ENCODE data around the gene GPR37. TPM values are rescaled to one million over a fixed set of nuclear protein-coding genes. Genes with fewer than 3 reads are reported as not detected.

Gene GPR37
- total RNA-seq, 8 experiments from 2014 or later, result 0.24 to 23.3 (median 1.3) TPM

DNA sequence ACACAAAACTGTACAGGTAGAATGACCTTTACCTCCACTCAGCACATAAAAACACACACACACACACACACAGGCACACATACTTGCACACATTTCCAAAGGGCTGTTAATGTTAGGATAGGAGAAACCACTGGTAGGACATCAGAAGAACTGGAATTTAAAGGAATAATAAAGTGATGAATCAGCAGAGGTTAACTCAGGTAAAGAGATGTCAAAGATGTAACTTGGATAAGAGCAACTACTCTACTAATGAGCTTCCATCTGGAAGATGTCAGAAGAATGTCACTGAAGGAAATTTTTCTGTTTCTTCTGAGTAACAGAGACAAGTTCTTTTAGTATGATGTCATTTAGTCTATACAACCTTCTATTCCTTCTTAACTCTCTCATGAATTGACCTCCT, 26.4 kb upstream of the GPR37 start:
- in situ Hi-C loops (cut with MboI; ENCODE audit: low pct_unique_long_range_greater_than_20kb in 2 of 9, low sequenced_read_pairs in 9 of 9, unreplicated experiment in 9 of 9), result loop anchor here in 6 of 9 experiments (25.0 kb wide), 1 partner anchor 630 kb away; no protein-coding TSS in a partner anchor
- H3K4me3 ChIP-seq, result no peak overlapping the region
- no peak overlapping the region for H3K27ac ChIP-seq
- no peak for ATAC-seq (replicated peaks in 6 of 8)
- no peaks in the 10 kb centered on the region for H3K4me1 ChIP-seq (replicated peaks in 1 of 2)

DNA sequence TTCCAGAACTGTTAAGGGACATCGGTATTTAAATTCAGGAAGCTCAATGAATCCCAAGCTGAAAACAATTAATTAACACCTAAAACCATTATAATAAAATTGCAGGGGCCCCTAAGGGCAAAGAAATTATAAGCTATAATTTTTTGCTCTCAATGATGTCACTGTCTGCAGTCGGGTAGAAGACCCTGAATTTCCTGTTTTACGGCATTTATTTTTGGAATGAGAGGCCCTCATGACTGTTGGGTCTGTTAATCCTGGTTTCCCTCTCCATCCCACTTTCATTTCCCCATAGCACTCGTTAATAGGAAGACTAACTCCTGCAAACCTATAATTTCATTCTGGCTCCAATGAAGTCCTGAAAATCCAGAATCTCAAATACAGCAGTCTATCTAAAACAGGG, 25.8 kb upstream of the GPR37 start:
- no peak for ATAC-seq (replicated peaks in 6 of 8)
- in situ Hi-C loops (cut with MboI; ENCODE audit: low pct_unique_long_range_greater_than_20kb in 2 of 9, low sequenced_read_pairs in 9 of 9, unreplicated experiment in 9 of 9), result loop anchor here in 6 of 9 experiments (25.0 kb wide), 1 partner anchor 629 kb away; no protein-coding TSS in a partner anchor
- WGBS, 10 experiments, result 0 to 100% (median 88%) methylated on average over 1 to 4 of the region's 4 CpGs
- H3K4me3 ChIP-seq, result no peak overlapping the region
- no peaks in the 10 kb centered on the region for H3K4me1 ChIP-seq (replicated peaks in 1 of 2)
- H3K27ac ChIP-seq, result no peak overlapping the region

DNA sequence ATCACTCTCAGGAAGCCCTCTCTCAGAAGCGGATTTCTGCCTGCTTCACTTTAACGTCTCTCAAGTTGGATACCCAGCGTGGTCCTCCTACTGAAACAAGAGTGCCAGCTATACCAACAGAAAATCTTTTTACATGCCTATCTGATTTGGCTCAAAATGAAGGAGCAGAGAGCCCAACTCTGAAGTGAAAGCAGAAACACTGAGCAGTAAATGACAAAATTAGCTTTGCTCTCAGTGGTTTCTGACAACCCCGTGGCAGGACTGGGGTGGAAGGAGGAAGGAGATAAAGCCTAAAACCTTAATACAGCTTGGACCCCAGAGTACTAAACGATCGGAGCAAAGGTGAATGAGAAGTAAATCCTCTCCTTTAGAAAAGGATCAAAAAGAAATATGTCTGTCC, 25.1 kb upstream of the GPR37 start:
- ATAC-seq (replicated peaks in 6 of 8), result peak in 1 of 8 experiments; percentile 48
- WGBS, 10 experiments, result 0 to 100% (median 80%) methylated on average over 1 to 6 of the region's 6 CpGs; no CpG with 5 or more reads in 1 of the 10 experiments
- no peak overlapping the region for H3K4me3 ChIP-seq
- H3K27ac ChIP-seq, result no peak overlapping the region
- in situ Hi-C loops (cut with MboI; ENCODE audit: low pct_unique_long_range_greater_than_20kb in 2 of 9, low sequenced_read_pairs in 9 of 9, unreplicated experiment in 9 of 9), result loop anchor here in 6 of 9 experiments (25.0 kb wide), 1 partner anchor 628 kb away; no protein-coding TSS in a partner anchor
- H3K4me1 ChIP-seq (replicated peaks in 1 of 2), result no peaks in the 10 kb centered on the region

DNA sequence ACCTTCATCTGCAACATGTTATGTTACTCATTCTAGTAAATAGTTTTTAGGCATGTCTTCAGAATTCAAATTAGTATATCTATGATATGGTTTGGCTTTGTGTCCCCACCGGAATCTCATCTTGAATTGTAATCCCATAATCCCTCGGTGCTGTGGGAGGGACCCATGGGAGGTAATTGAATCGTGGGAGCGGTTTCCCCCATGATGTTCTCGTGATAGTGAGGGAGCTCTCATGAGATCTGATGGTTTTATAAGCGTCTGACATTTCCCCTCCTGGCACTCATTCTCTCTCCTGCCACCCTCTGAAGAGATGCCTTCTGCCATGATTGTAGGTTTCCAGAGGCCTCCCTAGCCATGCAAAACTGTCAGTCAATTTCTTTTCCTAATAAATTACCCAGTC, 20.4 kb upstream of the GPR37 start:
- WGBS, 10 experiments, result 17 to 97% (median 80%) methylated on average over 1 to 6 of the region's 6 CpGs; no CpG with 5 or more reads in 1 of the 10 experiments
- in situ Hi-C loops (cut with MboI; ENCODE audit: low pct_unique_long_range_greater_than_20kb in 2 of 9, low sequenced_read_pairs in 9 of 9, unreplicated experiment in 9 of 9), result loop anchor here in 7 of 9 experiments (10.0 to 25.0 kb wide), 2 partner anchors 624 to 631 kb away; no protein-coding TSS in a partner anchor
- H3K4me3 ChIP-seq, result no peak overlapping the region
- no peaks in the 10 kb centered on the region for H3K4me1 ChIP-seq (replicated peaks in 1 of 2)
- ATAC-seq (replicated peaks in 6 of 8), result no peak
- H3K27ac ChIP-seq, result no peak overlapping the region

DNA sequence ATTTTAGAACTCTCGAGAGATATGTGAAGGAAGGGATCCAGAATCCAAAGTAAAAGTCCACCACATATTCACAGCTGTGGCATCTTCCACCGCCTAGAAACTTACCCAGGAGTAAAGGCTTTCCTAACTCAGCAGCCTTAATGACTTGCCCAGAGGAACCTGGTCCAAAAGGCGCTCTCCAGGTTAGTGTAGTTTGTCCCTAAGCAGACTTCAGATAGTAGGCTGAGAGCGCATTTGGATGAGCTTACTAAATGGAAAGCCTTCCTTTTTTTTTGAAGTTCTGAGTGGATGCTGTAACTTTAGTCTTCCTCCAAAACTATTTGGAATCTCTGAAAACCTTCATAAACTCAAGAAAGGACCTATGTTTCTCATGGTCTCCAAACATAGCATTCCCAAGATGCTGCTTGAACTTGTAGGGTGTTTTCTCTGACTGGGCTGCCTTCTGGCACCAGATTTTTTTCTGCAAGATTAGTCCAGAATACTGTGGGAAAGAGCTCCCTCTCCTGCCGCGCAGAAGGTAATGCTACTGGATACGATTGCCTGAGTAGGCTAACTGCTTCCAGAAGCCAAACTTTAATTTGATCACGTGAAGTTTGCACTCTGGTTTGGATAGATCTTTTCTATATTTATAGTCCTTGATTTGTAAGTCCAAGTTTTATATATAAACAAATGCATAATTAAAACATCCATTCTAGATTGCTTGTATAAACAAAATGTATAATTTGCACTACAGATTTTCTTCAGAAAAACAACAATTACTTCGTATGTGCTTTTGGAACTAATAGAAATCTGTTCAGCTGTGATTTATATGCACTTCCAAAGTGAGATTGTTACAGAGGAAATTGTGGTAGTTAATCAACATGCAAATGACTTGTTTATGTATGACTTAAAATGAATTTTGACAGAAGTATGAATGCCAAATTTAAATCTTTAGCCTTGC, 19.6 kb upstream of the GPR37 start:
- in situ Hi-C loops (cut with MboI; ENCODE audit: low pct_unique_long_range_greater_than_20kb in 2 of 9, low sequenced_read_pairs in 9 of 9, unreplicated experiment in 9 of 9), result loop anchor here in 7 of 9 experiments (10.0 to 25.0 kb wide), 2 partner anchors 623 to 630 kb away; no protein-coding TSS in a partner anchor

DNA sequence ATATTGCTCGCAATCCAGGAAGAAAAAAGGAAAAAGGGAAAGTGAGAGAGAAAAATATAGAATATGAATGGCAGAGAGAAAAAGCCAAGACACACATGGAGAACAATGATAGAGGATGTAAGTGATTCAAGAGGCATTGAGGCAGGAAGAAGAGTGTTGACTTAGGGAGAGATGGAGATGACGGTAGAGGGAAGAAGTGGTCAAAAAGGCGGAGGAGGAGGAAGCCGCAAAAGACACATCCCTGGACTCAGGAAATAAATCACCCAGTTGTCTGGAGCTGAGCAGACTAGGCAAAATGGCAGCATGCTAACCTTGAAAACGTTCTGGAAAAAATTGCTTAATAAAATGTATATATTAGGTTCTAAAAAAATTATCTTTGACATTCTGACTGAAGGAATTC, 17.7 kb upstream of the GPR37 start:
- no peak overlapping the region for H3K4me3 ChIP-seq
- H3K4me1 ChIP-seq (replicated peaks in 1 of 2), result no peaks in the 10 kb centered on the region
- no peak overlapping the region for H3K27ac ChIP-seq
- in situ Hi-C loops (cut with MboI; ENCODE audit: low pct_unique_long_range_greater_than_20kb in 2 of 9, low sequenced_read_pairs in 9 of 9, unreplicated experiment in 9 of 9), result loop anchor here in 7 of 9 experiments (10.0 to 25.0 kb wide), 2 partner anchors 621 to 628 kb away; no protein-coding TSS in a partner anchor
- no peak for ATAC-seq (replicated peaks in 6 of 8)
- 45 to 100% (median 91%) methylated on average over 1 to 5 of the region's 5 CpGs for WGBS, 10 experiments

More for the DNA sequence above, 19.6 kb upstream of the GPR37 start:
- Histone ChIP-seq H3K4me1 (replicated peaks in 1 of 2) (no peaks in the 10 kb centered on the region), H3K4me3 (no peak overlapping the region), H3K27ac (no peak overlapping the region)
- WGBS, 10 experiments, result 0 to 73% (median 48%) methylated on average over 3 to 9 of the region's 9 CpGs
- peak; percentile 59 to 90 (median 70) for ATAC-seq (replicated peaks in 6 of 8)

DNA sequence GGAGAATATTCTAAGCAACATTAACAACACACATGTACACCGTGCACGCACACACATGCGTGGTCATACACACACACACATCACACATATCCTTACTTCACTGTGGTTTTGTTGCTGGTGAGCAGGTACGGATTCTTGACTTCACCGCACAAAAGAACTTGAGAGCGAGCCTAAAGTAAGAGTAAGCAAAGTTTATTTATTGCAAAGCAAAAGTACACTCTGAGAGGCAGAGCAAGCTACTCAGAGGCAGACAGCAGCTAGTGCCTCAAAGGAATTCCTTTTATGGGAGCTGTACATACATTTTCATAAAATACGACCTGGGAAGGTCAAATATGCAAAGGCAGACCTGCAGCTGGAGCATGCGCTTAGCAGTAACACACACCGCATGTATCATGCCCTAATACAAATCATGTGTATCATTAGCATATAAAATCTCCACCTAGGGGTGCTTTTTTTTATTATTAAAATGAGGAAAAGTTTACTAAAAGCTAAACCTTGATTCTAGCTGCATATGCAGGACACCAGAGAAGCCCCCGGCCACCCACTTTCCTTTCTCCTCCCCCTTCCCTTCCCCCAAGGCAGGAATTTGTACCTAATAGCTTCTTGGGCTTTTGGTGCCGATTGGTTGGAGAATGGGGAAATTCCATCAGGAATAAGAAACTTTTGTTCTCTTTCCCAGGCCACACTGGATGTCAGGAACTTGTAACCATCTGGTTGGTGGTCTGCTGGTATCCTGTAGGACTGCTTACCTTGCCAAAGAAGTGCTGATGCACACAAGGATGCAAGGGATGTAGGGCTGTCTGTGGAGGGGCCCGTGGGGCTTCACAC, 16.5 kb upstream of the GPR37 start:
- ATAC-seq (replicated peaks in 6 of 8), result peak; percentile 9 to 96 (median 56)
- H3K4me3 ChIP-seq, result no peak overlapping the region
- H3K27ac ChIP-seq, result no peak overlapping the region
- in situ Hi-C loops (cut with MboI; ENCODE audit: low pct_unique_long_range_greater_than_20kb in 2 of 9, low sequenced_read_pairs in 9 of 9, unreplicated experiment in 9 of 9), result loop anchor here in 7 of 9 experiments (10.0 to 25.0 kb wide), 2 partner anchors 620 to 627 kb away; no protein-coding TSS in a partner anchor
- no peaks in the 10 kb centered on the region for H3K4me1 ChIP-seq (replicated peaks in 1 of 2)
- 7 to 91% (median 78%) methylated on average over 1 to 8 of the region's 12 CpGs; no CpG with 5 or more reads in 1 of the 10 experiments for WGBS, 10 experiments

DNA sequence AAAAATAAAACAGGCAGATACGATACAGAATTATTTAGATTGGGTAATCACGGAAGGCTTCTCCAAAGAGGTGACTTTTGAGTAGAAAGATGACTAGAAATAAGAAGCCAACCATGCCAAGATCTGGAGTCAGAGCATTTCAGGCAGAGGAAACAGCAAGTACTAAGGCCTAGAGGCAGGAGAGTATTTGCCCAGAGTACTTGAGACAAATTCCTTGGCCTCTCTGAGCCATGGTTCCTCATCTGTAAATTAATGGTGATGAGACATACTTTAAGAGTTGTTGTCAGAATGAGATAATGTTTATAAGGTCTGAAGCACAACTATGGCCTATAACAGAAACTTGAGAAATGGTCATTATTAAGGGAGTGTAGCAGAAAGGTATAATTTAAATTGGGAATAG, 15.8 kb upstream of the GPR37 start:
- in situ Hi-C loops (cut with MboI; ENCODE audit: low pct_unique_long_range_greater_than_20kb in 2 of 9, low sequenced_read_pairs in 9 of 9, unreplicated experiment in 9 of 9), result loop anchor here in 7 of 9 experiments (10.0 to 25.0 kb wide), 2 partner anchors 619 to 627 kb away; no protein-coding TSS in a partner anchor
- Histone ChIP-seq H3K4me1 (replicated peaks in 1 of 2) (no peaks in the 10 kb centered on the region), H3K27ac (no peak overlapping the region), H3K4me3 (no peak overlapping the region)
- ATAC-seq (replicated peaks in 6 of 8), result no peak
- WGBS, 10 experiments, result 0 to 100% (median 96%) methylated on average over 1 to 2 of the region's 2 CpGs; no CpG with 5 or more reads in 2 of the 10 experiments

DNA sequence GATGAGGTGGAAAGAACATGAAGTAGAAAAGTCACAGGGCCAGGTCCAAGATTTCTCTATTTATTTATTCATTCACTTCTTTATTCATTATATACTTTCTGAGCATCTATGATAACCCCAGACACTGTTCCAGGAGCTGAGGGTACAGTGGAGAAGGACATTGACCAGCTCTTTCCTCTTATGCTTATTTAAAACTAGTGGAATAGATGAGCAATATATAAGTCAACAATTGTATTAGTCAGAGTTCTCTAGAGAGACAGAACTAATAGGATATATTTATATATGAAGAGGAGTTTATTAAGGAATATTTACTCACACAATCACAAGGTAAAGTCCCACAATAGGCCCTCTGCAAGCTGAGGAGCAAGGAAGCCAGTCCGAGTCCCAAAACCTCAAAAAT, 15.0 kb upstream of the GPR37 start:
- in situ Hi-C loops (cut with MboI; ENCODE audit: low pct_unique_long_range_greater_than_20kb in 2 of 9, low sequenced_read_pairs in 9 of 9, unreplicated experiment in 9 of 9), result loop anchor here in 7 of 9 experiments (10.0 to 25.0 kb wide), 2 partner anchors 618 to 626 kb away; no protein-coding TSS in a partner anchor
- Histone ChIP-seq H3K4me3 (no peak overlapping the region), H3K4me1 (replicated peaks in 1 of 2) (no peaks in the 10 kb centered on the region), H3K27ac (no peak overlapping the region)
- no peak for ATAC-seq (replicated peaks in 6 of 8)
- 40 to 100% (median 91%) methylated on average over 1 of the region's 1 CpG; no CpG with 5 or more reads in 5 of the 10 experiments for WGBS, 10 experiments

DNA sequence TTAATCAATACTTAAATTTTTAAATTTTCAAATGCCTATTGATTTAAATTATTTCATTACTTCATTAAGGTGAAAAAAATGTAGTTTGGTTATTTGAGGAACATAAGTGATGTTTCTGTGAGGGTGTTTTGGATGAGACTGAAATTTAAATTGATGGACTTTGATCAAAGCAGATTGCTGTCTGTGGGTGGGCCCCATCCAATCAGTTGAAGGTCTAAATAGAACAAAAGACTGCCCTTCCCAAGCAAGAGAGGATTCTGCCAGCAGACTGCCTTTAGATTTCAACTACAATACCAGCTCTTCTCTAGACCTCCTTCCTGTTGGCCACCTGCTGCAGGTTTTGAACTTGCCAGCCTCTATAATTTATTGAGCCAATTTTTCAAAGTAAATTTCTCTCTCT, 14.5 kb upstream of the GPR37 start:
- Histone ChIP-seq H3K4me1 (replicated peaks in 1 of 2) (no peaks in the 10 kb centered on the region), H3K27ac (no peak overlapping the region), H3K4me3 (no peak overlapping the region)
- in situ Hi-C loops (cut with MboI; ENCODE audit: low pct_unique_long_range_greater_than_20kb in 2 of 9, low sequenced_read_pairs in 9 of 9, unreplicated experiment in 9 of 9), result loop anchor here in 7 of 9 experiments (10.0 to 25.0 kb wide), 2 partner anchors 618 to 625 kb away; no protein-coding TSS in a partner anchor
- no peak for ATAC-seq (replicated peaks in 6 of 8)

DNA sequence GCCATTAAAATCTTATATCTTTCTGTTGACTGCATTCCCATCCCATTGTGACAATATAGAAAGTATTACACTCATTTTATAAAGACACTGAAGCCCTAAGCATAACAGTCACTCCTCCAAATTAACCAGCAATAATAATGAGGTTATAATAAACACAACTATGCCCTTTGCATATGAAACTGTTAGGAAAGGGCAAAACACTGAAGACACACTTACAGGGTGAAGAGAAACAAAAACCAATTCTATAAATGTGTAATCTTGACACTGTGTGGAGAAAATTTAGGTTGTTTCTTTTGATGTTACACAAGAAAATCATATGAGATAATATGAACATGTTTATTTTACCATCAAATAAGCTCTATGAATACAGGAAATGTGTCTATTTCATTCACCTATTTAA, 14.0 kb upstream of the GPR37 start:
- in situ Hi-C loops (cut with MboI; ENCODE audit: low pct_unique_long_range_greater_than_20kb in 2 of 9, low sequenced_read_pairs in 9 of 9, unreplicated experiment in 9 of 9), result loop anchor here in 7 of 9 experiments (10.0 to 25.0 kb wide), 2 partner anchors 617 to 625 kb away; no protein-coding TSS in a partner anchor
- Histone ChIP-seq H3K4me1 (replicated peaks in 1 of 2) (no peaks in the 10 kb centered on the region), H3K4me3 (no peak overlapping the region), H3K27ac (no peak overlapping the region)
- ATAC-seq (replicated peaks in 6 of 8), result no peak

DNA sequence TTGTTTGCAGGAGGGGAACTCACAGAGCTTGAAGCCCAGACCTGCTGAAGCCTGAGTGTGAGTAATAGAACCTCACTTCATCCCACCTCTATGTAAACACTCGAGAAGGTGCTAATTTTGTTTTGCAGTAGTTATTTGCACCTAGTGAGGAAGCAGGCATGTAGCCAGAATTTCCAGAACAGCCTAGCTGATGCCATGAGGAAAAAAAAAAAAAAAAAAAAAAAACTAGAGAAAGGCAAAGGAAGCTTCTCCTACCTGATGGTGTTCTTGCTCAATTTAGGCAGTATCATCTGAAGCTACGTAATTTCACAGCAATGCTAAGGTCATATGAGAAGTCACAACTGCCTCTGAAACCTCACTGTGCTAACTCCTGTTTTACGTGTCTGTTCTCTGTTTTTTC, 13.6 kb upstream of the GPR37 start:
- in situ Hi-C loops (cut with MboI; ENCODE audit: low pct_unique_long_range_greater_than_20kb in 2 of 9, low sequenced_read_pairs in 9 of 9, unreplicated experiment in 9 of 9), result loop anchor here in 6 of 9 experiments (25.0 kb wide), 1 partner anchor 617 kb away; no protein-coding TSS in a partner anchor
- ATAC-seq (replicated peaks in 6 of 8), result no peak

More for the DNA sequence above, 13.6 kb upstream of the GPR37 start:
- Histone ChIP-seq H3K4me3 (no peak overlapping the region), H3K27ac (no peak overlapping the region), H3K4me1 (replicated peaks in 1 of 2) (no peaks in the 10 kb centered on the region)
- 7 to 97% (median 84%) methylated on average over 1 to 3 of the region's 3 CpGs; no CpG with 5 or more reads in 1 of the 10 experiments for WGBS, 10 experiments

Measured in motor neuron (in vitro differentiated cells).